PFSK-1 (cell line): Measurements from ENCODE around the gene CEP128.

ENCODE experiments used
- FOXP2 ChIP-seq: optimal IDR thresholded peaks from 2 replicates; pipeline ENCODE3; 2011; ENCODE audit warnings: borderline replicate concordance, control low read depth, inconsistent platforms; ENCODE audit not compliant: insufficient read depth; ENCODE audit errors: extremely low read length, extremely low read depth
- POLR2AphosphoS5 ChIP-seq: IDR thresholded peaks from 2 replicates; pipeline ENCODE4 v1.6.1; 2012; ENCODE audit warnings: low read depth, mild to moderate bottlenecking, control low read depth, low read length, moderate library complexity
- SIN3A ChIP-seq: IDR thresholded peaks from 2 replicates; pipeline ENCODE4 v1.6.1; 2012; ENCODE audit warnings: mild to moderate bottlenecking, low read length, moderate library complexity, borderline replicate concordance; ENCODE audit not compliant: insufficient read depth
- TAF1 ChIP-seq: IDR thresholded peaks from 2 replicates; pipeline ENCODE4 v1.6.1; 2012; ENCODE audit warnings: low read length, control low read depth, borderline replicate concordance; ENCODE audit not compliant: insufficient read depth
- TF ChIP-seq, protein P1 (sequence below), 2 experiments: IDR thresholded peaks; 2 replicates each; pipeline versions ENCODE4 v1.6.1 to v1.8.0; 2011 to 2012; ENCODE audit warnings: low read depth in 2 of 2, low read length in 2 of 2, control low read depth in 1 of 2, inconsistent platforms in 1 of 2, mild to moderate bottlenecking in 1 of 2, moderate library complexity in 1 of 2; ENCODE audit not compliant: insufficient read depth in 1 of 2

Gene CEP128

DNA sequence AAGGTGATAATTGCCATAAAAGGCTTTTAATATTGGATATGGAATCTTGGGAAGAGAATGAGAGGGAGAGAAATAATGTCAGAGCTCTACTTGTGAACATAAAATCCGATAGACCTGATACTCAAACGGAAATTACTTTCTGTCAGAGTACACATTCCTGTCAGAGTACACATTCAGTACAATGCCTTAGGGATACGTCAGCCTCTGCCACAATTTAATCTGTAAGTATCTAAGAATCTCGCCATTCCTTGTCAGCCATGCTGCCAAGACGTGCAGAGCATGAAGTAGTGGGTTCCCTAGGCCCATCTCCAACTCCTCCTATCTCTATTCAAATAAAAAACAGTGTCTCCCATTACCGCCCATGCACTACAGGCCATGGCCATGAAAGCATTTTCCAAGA lies 242.6 kb downstream of the CEP128 start:
- no peak for TF ChIP-seq SIN3A
- TF ChIP-seq POLR2AphosphoS5: no peak
- TF ChIP-seq, protein P1, sequence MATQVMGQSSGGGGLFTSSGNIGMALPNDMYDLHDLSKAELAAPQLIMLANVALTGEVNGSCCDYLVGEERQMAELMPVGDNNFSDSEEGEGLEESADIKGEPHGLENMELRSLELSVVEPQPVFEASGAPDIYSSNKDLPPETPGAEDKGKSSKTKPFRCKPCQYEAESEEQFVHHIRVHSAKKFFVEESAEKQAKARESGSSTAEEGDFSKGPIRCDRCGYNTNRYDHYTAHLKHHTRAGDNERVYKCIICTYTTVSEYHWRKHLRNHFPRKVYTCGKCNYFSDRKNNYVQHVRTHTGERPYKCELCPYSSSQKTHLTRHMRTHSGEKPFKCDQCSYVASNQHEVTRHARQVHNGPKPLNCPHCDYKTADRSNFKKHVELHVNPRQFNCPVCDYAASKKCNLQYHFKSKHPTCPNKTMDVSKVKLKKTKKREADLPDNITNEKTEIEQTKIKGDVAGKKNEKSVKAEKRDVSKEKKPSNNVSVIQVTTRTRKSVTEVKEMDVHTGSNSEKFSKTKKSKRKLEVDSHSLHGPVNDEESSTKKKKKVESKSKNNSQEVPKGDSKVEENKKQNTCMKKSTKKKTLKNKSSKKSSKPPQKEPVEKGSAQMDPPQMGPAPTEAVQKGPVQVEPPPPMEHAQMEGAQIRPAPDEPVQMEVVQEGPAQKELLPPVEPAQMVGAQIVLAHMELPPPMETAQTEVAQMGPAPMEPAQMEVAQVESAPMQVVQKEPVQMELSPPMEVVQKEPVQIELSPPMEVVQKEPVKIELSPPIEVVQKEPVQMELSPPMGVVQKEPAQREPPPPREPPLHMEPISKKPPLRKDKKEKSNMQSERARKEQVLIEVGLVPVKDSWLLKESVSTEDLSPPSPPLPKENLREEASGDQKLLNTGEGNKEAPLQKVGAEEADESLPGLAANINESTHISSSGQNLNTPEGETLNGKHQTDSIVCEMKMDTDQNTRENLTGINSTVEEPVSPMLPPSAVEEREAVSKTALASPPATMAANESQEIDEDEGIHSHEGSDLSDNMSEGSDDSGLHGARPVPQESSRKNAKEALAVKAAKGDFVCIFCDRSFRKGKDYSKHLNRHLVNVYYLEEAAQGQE (IDR thresholded peaks at IDR 0.05; ENCODE audit: insufficient read depth in 1 of 2, low read depth in 2 of 2, low read length in 2 of 2): no peak
- no peak for TF ChIP-seq TAF1
- TF ChIP-seq FOXP2: no peak

DNA sequence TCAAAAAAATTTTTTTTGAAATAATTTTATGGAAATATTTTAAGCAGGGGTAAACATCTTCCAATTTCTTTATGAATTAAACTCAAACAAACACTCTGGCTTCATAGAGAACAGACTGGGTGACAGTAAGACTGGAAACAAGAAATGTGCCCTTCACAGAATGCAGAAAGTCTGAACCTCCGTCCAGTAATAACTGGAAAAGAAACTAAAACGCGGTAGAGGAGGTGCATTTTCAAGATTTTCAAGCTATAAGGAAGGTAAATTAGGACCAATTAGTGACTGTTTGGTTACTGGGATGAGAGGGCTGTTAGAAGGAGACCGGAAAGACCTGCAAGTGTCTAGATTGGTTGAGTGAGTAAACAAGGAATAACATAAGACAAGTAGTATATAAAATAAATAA lies 245.7 kb downstream of the CEP128 start:
- TF ChIP-seq SIN3A (no peak), TAF1 (no peak), FOXP2 (no peak), POLR2AphosphoS5 (no peak)
- TF ChIP-seq, protein P1 (IDR thresholded peaks at IDR 0.05; ENCODE audit: insufficient read depth in 1 of 2, low read depth in 2 of 2, low read length in 2 of 2): no peak

DNA sequence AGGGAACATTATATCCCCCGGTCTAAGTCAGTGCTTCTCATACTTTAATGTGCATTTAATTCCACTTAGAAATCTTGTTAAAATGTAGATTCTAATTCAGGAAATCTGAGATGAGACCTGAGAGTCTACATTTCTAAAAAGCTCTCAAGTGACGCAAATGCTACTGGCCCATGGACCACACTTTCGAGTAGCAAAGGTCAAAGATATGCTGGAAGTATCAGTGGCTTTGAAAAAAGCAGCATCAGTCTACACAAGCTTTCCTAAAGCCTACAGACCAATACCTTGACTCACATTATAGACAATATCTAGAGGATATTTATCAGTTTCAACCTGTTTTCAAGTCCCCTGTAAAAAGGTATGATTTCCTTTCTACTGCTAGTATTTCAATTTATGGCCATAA lies 248.6 kb downstream of the CEP128 start:
- TF ChIP-seq POLR2AphosphoS5 (no peak), SIN3A (no peak), FOXP2 (no peak), TAF1 (no peak)
- TF ChIP-seq, protein P1 (IDR thresholded peaks at IDR 0.05; ENCODE audit: insufficient read depth in 1 of 2, low read depth in 2 of 2, low read length in 2 of 2): no peak

DNA sequence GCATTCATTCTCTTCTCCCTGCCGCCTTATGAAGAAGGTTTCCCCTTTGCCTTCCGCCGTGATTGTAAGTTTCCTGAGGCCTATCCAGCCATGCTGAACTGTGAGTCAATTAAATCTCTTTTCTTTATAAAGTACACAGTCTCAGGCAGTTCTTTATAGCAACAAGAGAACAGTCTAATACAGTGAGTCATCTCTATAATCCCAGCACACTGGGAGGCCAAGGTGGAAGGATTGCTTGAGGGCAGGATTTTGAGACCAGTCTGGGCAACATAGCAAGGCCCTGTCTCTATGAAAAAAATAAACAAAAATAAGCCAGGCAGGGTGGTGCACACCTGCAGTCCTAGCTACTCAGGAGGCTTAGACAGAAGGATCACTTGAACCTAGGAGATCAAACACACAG lies 259.9 kb downstream of the CEP128 start:
- no peak for TF ChIP-seq TAF1
- no peak for TF ChIP-seq POLR2AphosphoS5
- TF ChIP-seq, protein P1 (IDR thresholded peaks at IDR 0.05; ENCODE audit: insufficient read depth in 1 of 2, low read depth in 2 of 2, low read length in 2 of 2): no peak
- no peak for TF ChIP-seq FOXP2
- no peak for TF ChIP-seq SIN3A

DNA sequence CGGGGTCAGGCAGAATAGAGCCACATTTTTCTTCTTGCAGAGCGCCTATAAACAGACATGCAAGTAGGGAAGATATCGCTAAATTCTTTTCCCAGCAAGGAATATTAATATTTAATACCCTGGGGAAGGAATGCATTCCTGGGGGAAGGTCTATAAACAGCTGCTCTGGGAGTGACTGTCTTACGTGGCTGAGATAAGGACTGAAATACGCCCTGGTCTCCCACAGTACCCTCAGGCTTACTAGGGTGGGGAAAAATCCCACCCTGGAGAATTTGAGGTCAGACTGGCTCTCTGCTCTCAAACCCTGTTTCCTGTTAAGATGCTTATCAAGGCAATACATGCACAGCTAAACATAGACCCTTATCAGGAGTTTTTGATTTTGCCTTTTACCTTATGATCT lies 262.3 kb downstream of the CEP128 start:
- no peak for TF ChIP-seq TAF1
- TF ChIP-seq, protein P1 (IDR thresholded peaks at IDR 0.05; ENCODE audit: insufficient read depth in 1 of 2, low read depth in 2 of 2, low read length in 2 of 2): no peak
- no peak for TF ChIP-seq POLR2AphosphoS5
- TF ChIP-seq SIN3A: no peak
- TF ChIP-seq FOXP2: no peak
